ENCODE measurements around the gene KCNJ9.

Gene KCNJ9

GRCh38 chr1:160089883-160090282 lies 8.5 kb downstream of the KCNJ9 start:
- no peak for DNase-seq

GRCh38 chr1:160090760-160091159 lies 9.4 kb downstream of the KCNJ9 start:
- no peak for DNase-seq

GRCh38 chr1:160091666-160092223 lies 10.4 kb downstream of the KCNJ9 start:
- DNase-seq: no peak

GRCh38 chr1:160092366-160093068 lies 11.2 kb downstream of the KCNJ9 start:
- no peak for DNase-seq

GRCh38 chr1:160093069-160093395 lies 11.7 kb downstream of the KCNJ9 start:
- DNase-seq: no peak

- DNase-seq: no peak
Measured at GRCh38 chr1:160093624-160094290, 12.4 kb downstream of the KCNJ9 start.

GRCh38 chr1:160094291-160094625 lies 12.9 kb downstream of the KCNJ9 start:
- DNase-seq: no peak

- DNase-seq: no peak
Measured at GRCh38 chr1:160094806-160095205, 13.5 kb downstream of the KCNJ9 start.

- no peak for DNase-seq
Measured at GRCh38 chr1:160095382-160096105, 14.2 kb downstream of the KCNJ9 start.

- DNase-seq: no peak
Measured at GRCh38 chr1:160096274-160097116, 15.2 kb downstream of the KCNJ9 start.

- DNase-seq: no peak
Measured at GRCh38 chr1:160097151-160097910, 16.0 kb downstream of the KCNJ9 start.

- DNase-seq: peak; percentile 92
Measured at GRCh38 chr1:160097911-160098851, 16.8 kb downstream of the KCNJ9 start, which contains the start of gene IGSF8. Gene IGSF8, minus strand, starts transcription at chr1:160098619. Its CDS starts 147 bp downstream, at chr1:160098472.

GRCh38 chr1:160098852-160099561 lies 17.7 kb downstream of the KCNJ9 start:
- peak; percentile 93 for DNase-seq

GRCh38 chr1:160099716-160100375 lies 18.5 kb downstream of the KCNJ9 start:
- DNase-seq: no peak

- peak; percentile 70 for DNase-seq
Measured at GRCh38 chr1:160101037-160101716, 19.8 kb downstream of the KCNJ9 start.

GRCh38 chr1:160101717-160102522 lies 20.6 kb downstream of the KCNJ9 start:
- no peak for DNase-seq

- no peak for DNase-seq
Measured at GRCh38 chr1:160103658-160104408, 22.5 kb downstream of the KCNJ9 start.

Measured in NCI-H1048 (cell line).